GM18505 (cell line): ENCODE data around the gene ZNF521.
"Not testable (repeated sequence)": the region's sequence is repeated elsewhere in the genome, so short reads cannot be mapped to it uniquely, and the experiment has no call there.

Experiments
- ATAC-seq: cut with Tn5 transposase; IDR thresholded peaks from one replicate; pipeline ENCODE4 v1.9.1; 2021; ENCODE audit not compliant: unreplicated experiment
- POLR2A ChIP-seq: IDR thresholded peaks from 4 replicates; pipeline ENCODE4 v1.6.1; 2011; ENCODE audit warnings: borderline replicate concordance; ENCODE audit not compliant: insufficient read depth, insufficient read length; ENCODE audit errors: extremely low read depth

The ZNF521 gene

DNA sequence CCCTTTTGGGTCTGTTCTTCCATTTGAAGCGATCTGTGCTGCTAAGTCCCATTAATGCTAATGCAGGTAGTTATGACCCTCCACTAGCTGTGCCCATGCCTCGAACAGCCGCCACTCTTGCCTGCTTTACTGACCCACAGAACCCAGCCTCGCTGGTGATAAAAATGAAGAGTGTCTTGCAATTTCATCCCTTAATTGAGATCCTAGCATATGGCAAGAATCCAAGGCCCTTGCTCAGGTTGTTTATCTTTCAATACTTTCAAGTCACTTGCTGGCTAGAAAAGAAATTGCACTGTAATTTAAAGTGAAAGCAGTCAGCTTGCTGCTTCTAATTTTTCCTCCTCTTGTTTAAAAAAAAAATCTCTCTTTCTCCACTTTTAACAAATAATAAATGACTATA, 73.6 kb downstream of the ZNF521 start:
- no peak for ATAC-seq
- no peak for TF ChIP-seq POLR2A

- ATAC-seq = no peak
- no peak for TF ChIP-seq POLR2A
These were observed 76.5 kb downstream of the ZNF521 start for GRCh38 chr18:25275412-25276001.

DNA sequence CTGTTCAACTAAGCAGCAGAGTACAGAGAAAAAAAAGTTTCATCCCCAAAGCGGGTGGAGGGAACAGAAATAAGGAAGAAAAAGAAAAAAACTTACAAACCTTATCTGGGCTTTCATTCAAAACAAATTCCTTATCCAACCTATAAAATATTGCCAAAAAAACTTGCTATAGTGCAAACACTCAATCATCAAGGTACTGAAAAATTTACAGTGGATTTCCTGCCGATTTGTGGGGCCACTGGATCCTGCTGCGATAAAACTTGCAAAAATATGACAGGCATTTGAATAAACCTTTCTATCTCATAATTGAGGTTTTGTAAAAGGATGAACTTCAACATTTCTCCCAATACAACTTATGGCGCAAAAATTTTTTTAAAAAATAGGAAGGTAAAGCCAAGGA, 77.0 kb downstream of the ZNF521 start:
- ATAC-seq = no peak
- TF ChIP-seq POLR2A = no peak

- not testable (repeated sequence) for ATAC-seq
These were observed 84.9 kb downstream of the ZNF521 start for GRCh38 chr18:25266931-25267527.

DNA sequence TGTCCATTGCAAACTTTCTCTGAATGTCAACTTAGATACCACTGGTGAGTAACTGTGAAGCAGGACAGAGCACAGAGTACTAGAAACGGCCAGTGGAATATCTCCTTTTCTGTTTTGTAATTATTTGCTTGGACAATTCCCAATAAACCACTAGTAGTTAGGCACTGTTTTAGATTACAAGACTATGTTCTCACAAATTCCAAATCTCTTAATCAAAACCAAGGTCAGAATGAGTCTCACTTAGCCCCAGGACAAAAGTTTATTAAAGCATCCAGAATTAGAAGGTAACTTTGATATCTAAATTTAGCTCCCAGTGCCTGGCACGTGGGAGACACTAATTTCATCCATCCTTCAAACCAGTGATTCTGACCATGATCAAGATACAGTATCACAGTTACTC, 89.0 kb downstream of the ZNF521 start:
- no peak for TF ChIP-seq POLR2A
- ATAC-seq = no peak

GRCh38 chr18:25261768-25262167, 90.2 kb downstream of the ZNF521 start:
- no peak for TF ChIP-seq POLR2A
- no peak for ATAC-seq

- no peak for TF ChIP-seq POLR2A
- ATAC-seq = no peak
These were observed 95.5 kb downstream of the ZNF521 start for GRCh38 chr18:25256439-25256838.

DNA sequence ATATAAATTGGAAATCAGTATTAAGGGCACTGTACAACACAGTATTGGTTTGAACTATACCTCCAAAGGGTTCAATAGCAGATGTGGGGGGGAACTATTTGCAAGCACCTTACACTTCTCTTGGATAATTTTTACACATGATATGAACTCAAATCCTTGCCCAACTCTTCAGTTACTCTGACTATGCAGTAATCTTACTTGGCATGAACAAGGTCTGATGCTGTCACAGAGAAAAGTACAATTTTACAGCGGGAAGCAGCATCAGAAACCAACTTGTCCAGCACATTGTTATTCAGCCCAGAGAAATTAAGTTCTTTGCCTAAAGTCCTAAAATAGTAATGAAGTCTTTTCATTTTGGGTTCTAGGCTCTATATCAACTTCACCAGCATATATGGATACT, 98.2 kb downstream of the ZNF521 start:
- TF ChIP-seq POLR2A = no peak
- ATAC-seq = no peak

DNA sequence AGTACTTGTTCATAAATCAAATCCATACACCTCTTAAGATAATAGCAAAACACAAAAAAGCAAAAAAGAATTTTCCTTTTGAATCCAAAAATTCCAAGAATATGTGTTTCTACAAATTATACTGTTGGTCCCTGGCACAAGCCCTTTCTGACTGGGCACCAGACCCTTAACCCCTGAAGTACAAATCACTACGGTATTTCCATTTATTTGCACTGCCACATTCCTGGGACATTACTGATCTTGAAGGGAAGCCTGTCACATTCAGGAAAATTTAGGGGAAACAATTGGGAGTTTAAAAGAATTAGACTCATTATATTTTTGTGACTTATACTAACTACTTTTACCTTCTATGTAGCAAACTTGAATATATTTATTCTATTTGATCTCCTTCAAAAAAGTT, 98.8 kb downstream of the ZNF521 start:
- TF ChIP-seq POLR2A = no peak
- no peak for ATAC-seq

DNA sequence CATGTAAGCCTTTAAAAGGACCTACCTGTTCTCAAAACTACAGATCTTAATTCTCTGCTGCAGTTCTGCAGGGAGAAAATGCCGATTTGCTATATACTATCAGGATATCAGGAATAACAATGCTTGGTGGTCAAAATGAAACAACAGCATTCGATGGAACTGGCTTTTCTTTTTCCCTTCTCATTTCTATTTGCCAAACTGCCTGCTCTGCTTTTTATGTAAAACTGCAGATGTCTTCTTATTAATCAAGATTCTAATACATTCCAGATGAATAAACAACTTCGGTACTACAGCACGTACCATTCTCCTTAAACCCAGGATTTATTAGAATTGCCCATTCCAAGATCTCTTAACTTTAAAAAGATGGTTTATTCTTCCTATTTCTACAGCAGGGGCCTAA, 100.9 kb downstream of the ZNF521 start:
- ATAC-seq = no peak
- no peak for TF ChIP-seq POLR2A

GRCh38 chr18:25250474-25250851, 101.5 kb downstream of the ZNF521 start:
- no peak for TF ChIP-seq POLR2A
- ATAC-seq = no peak

GRCh38 chr18:25248755-25249154, 103.2 kb downstream of the ZNF521 start:
- no peak for TF ChIP-seq POLR2A

GRCh38 chr18:25247725-25248124, 104.2 kb downstream of the ZNF521 start:
- TF ChIP-seq POLR2A = no peak
- ATAC-seq = no peak

More at GRCh38 chr18:25248755-25249154, 103.2 kb downstream of the ZNF521 start:
- no peak for ATAC-seq

GRCh38 chr18:25244924-25245698, 106.9 kb downstream of the ZNF521 start:
- TF ChIP-seq POLR2A = no peak
- no peak for ATAC-seq
